ENCODE results near the gene GPS1. TPM values are rescaled to one million over a fixed set of nuclear protein-coding genes. Genes with fewer than 3 reads are reported as not detected.

GPS1 gene
- polyA plus RNA-seq, 1 of the 3 experiments (the other 2 are of a cell fraction): 264 TPM

- CTCF ChIA-PET: interaction anchor here (0.9 to 35.7 kb wide), 2 partner anchors 13 to 52 kb away, joined by 5 to 1216 read pairs; partner anchors contain the start of gene NOTUM
- POLR2A ChIA-PET: no interaction called here
- H3K9me2 ChIP-seq: no peaks in the 10 kb centered on the region
Observed at GRCh38 chr17:82017612-82018151, 34.0 kb upstream of the GPS1 start.

DNA sequence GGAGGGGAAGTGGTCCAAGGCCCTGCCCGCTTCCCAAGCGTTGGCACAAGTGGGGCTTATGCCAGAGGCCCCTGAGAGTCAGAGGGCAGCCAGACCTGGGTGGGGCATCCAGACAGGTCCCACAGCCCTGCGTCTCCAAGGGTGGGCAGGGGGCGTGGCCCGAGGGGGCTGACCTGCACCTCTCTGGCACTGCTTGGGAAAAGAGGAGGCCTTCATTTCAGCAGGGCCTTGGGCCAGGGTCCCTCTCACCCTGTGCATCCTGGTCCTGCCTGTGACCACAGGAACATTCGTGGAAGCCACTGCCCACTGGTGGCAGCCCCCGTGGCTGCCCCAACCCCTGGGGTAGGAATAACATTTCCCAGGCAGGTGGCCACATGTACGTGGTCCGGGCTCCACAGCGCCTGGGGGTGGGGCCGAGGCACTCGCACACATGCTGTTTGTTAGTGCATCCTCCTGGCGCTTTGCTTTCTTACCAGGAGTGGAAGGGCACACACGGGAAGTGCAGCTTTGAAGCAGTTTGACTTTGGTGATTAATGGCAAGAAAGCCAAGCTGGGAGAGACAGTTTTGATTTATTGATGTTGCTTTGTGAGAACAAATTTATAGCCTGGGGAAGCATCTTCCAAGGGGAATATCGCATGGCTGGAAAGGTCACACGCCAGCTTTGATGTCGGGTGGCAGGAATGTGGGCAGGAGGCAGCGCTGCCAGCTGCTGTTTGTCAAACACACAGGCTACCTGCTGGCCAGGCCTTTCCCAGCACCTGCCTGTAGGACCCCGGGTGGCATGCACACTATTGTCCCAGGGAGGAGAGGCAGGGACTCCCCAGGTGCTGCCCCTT lies 33.3 kb upstream of the GPS1 start:
- CTCF ChIA-PET: interaction anchor here (0.6 to 35.7 kb wide), 9 partner anchors 8 to 91 kb away, joined by 3 to 1216 read pairs (median 43); partner anchors contain the start of genes MAFG, MYADML2, NOTUM and RAC3
- H3K4me1 ChIP-seq (ENCODE audit: control insufficient read depth in 1 of 2, insufficient read depth in 2 of 2, low read depth in 1 of 2, low read length in 1 of 2): peaks cover 12 to 33% of the 10 kb centered on the region in 2 experiments; a peak in 3 of 4 replicates

More at GRCh38 chr17:82017612-82018151, 34.0 kb upstream of the GPS1 start:
- Histone ChIP-seq H2AFZ (ENCODE audit: low read depth) (no peak overlapping the region), H3K27me3 (ENCODE audit: insufficient read depth) (no peaks in the 10 kb centered on the region), H3F3A (replicated peaks; ENCODE audit: insufficient read depth) (peaks cover 32% of the 10 kb centered on the region), H3K4me3 (ENCODE audit: low read depth in 2 of 2, low read length in 1 of 2) (no peak overlapping the region), H3K9ac (no peak overlapping the region), H3K4me2 (no peak overlapping the region), H3K4me1 (ENCODE audit: control insufficient read depth in 1 of 2, insufficient read depth in 2 of 2, low read depth in 1 of 2, low read length in 1 of 2) (peaks cover 12 to 40% of the 10 kb centered on the region in 2 experiments; a peak in 3 of 4 replicates), H3K79me2 (ENCODE audit: insufficient read depth) (peaks cover 29% of the 10 kb centered on the region), H3K9me3 (no peaks in the 10 kb centered on the region), H3K36me3 (replicated peaks in 1 of 2; ENCODE audit: control insufficient read depth in 1 of 2, insufficient read depth in 2 of 2, low read length in 1 of 2) (peaks cover 7 to 23% of the 10 kb centered on the region in 2 experiments), H3K27ac (ENCODE audit: low read depth in 2 of 2, low read length in 1 of 2) (no peak overlapping the region), H4K20me1 (ENCODE audit: insufficient read depth) (peaks cover 17% of the 10 kb centered on the region)
- TF ChIP-seq RAD21 (IDR thresholded peaks at IDR 0.05; ENCODE audit: low read length): no peak
- TF ChIP-seq TCF12 (IDR thresholded peaks at IDR 0.05): no peak
- no peak for TF ChIP-seq FOXM1 (IDR thresholded peaks at IDR 0.05; ENCODE audit: low read depth)
- no peak for TF ChIP-seq EP300 (IDR thresholded peaks at IDR 0.05; ENCODE audit: borderline replicate concordance in 1 of 2, low read depth in 1 of 2, low read length in 1 of 2)
- no peak for TF ChIP-seq RXRA (IDR thresholded peaks at IDR 0.05; ENCODE audit: borderline replicate concordance, low read depth)
- TF ChIP-seq USF1 (IDR thresholded peaks at IDR 0.05; ENCODE audit: borderline replicate concordance, low read depth): no peak
- DNase-seq: no peak
- WGBS (ENCODE audit: low lambda C conversion rate): 86% methylated on average over 12 of the region's 13 CpGs

More for the DNA sequence above, 33.3 kb upstream of the GPS1 start:
- no peak overlapping the region for H3K27ac ChIP-seq (ENCODE audit: low read depth in 2 of 2, low read length in 1 of 2)
- H2AFZ ChIP-seq (ENCODE audit: low read depth): no peak overlapping the region
- peaks cover 17% of the 10 kb centered on the region for H4K20me1 ChIP-seq (ENCODE audit: insufficient read depth)
- H3K79me2 ChIP-seq (ENCODE audit: insufficient read depth): peaks cover 29% of the 10 kb centered on the region
- H3K9me3 ChIP-seq: no peaks in the 10 kb centered on the region
- H3K27me3 ChIP-seq (ENCODE audit: insufficient read depth): no peaks in the 10 kb centered on the region
- peaks cover 7 to 23% of the 10 kb centered on the region in 2 experiments for H3K36me3 ChIP-seq (replicated peaks in 1 of 2; ENCODE audit: control insufficient read depth in 1 of 2, insufficient read depth in 2 of 2, low read length in 1 of 2)
- H3K4me3 ChIP-seq (ENCODE audit: low read depth in 2 of 2, low read length in 1 of 2): no peak overlapping the region
- H3F3A ChIP-seq (replicated peaks; ENCODE audit: insufficient read depth): peaks cover 32% of the 10 kb centered on the region
- no peak for DNase-seq
- no peak overlapping the region for H3K9ac ChIP-seq
- TF ChIP-seq MAX (IDR thresholded peaks at IDR 0.05; ENCODE audit: low read depth): no peak
- no peak for TF ChIP-seq CHD2 (IDR thresholded peaks at IDR 0.05; ENCODE audit: low read length, partially characterized antibody)
- no peak for TF ChIP-seq SMC3 (IDR thresholded peaks at IDR 0.05; ENCODE audit: low read depth, low read length)
- TF ChIP-seq POLR2AphosphoS5 (IDR thresholded peaks at IDR 0.05; ENCODE audit: low read depth, low read length): peak; percentile 14; the same call in 1 of the 2 replicates
- TF ChIP-seq, protein P1, sequence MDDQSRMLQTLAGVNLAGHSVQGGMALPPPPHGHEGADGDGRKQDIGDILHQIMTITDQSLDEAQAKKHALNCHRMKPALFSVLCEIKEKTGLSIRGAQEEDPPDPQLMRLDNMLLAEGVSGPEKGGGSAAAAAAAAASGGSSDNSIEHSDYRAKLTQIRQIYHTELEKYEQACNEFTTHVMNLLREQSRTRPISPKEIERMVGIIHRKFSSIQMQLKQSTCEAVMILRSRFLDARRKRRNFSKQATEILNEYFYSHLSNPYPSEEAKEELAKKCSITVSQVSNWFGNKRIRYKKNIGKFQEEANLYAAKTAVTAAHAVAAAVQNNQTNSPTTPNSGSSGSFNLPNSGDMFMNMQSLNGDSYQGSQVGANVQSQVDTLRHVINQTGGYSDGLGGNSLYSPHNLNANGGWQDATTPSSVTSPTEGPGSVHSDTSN (IDR thresholded peaks at IDR 0.05): peak; percentile 38
- no peak for TF ChIP-seq MEF2A (IDR thresholded peaks at IDR 0.05; ENCODE audit: borderline replicate concordance, low read depth)
- no peak for TF ChIP-seq GATA2 (CRISPR knock-in tag; IDR thresholded peaks at IDR 0.05)
- TF ChIP-seq RXRA (IDR thresholded peaks at IDR 0.05; ENCODE audit: borderline replicate concordance, low read depth): no peak
- no peak for TF ChIP-seq EP300 (IDR thresholded peaks at IDR 0.05; ENCODE audit: borderline replicate concordance in 1 of 2, low read depth in 1 of 2, low read length in 1 of 2)
- 79% methylated on average over 14 of the region's 19 CpGs for WGBS (ENCODE audit: low lambda C conversion rate)
- no peaks in the 10 kb centered on the region for H3K9me2 ChIP-seq
- POLR2A ChIA-PET: interaction anchor here (0.7 kb wide), 1 partner anchor 18 kb away, joined by 3 read pairs; no protein-coding TSS in a partner anchor
- no peak overlapping the region for H3K4me2 ChIP-seq

Measured in SK-N-SH (cell line).